H1 (cell line): ENCODE data around the gene APBA2. TPM values are rescaled to one million over a fixed set of nuclear protein-coding genes. Genes with fewer than 3 reads are reported as not detected.

Experiments used
- ATF3 ChIP-seq: IDR thresholded peaks from 2 replicates; pipeline ENCODE4 v1.6.1; 2011; ENCODE audit warnings: low read depth, mild to moderate bottlenecking, low read length; ENCODE audit not compliant: insufficient read depth
- polyA plus RNA-seq, 7 experiments: library from polyadenylated mRNA; depleted of rRNA in 3 of 7; stranded (reverse) in 5 of 7; unstranded in 2 of 7; fragments of >200 nt in 5 of 7; fragments of 200-250 nt in 2 of 7; gene quantifications; 1 replicate in 5 of 7; 2 replicates in 1 of 7; 4 replicates in 1 of 7; pipeline versions ENCODE4 v1.2.1 to v1.2.3, GENCODE V29; 2011 to 2013; ENCODE audit warnings: missing spikeins in 2 of 7, mixed read lengths in 2 of 7
- total RNA-seq: library from RNA; stranded (reverse); fragmentation: NEBNext Ultra II Directional; extraction: Animal tissue kit (Norgen Biotek cat#: 25700); gene quantifications from 2 replicates; pipeline ENCODE4 v1.2.1, GENCODE V29; 2021

The APBA2 gene
- total and polyA plus RNA-seq, 2 of the 8 experiments (the other 6 are each of a cell fraction or from before 2014, with no cell fraction given), result 15.5 to 19.0 TPM

GRCh38 chr15:28900041-28900891 lies 14.5 kb downstream of the APBA2 start (continued):
- no peak for TF ChIP-seq ATF3
